K562 (cell line): ENCODE results near the gene SAMD11. TPM values are rescaled to one million over a fixed set of nuclear protein-coding genes. Genes with fewer than 3 reads are reported as not detected.

Experiments used
- ARID1B ChIP-seq: fragments of 450-650 bp; IDR thresholded peaks from 2 replicates; pipeline ENCODE4 v1.6.1; 2016; ENCODE audit warnings: antibody characterized with exemption, mild to moderate bottlenecking, inconsistent platforms
- FUS ChIP-seq: fragments of 200-400 bp; formaldehyde crosslinking; optimal IDR thresholded peaks from 2 replicates; pipeline ENCODE3; 2017; ENCODE audit warnings: low read depth, low read length
- GTF2E2 ChIP-seq: fragments of 200-800 bp; sonication (Bioruptor generic); IDR thresholded peaks from 2 replicates; pipeline ENCODE4 v1.6.1; 2016; ENCODE audit warnings: missing genetic modification characterization, missing compliant biosample characterization
- HDAC3 ChIP-seq: fragments of 450-650 bp; IDR thresholded peaks from 2 replicates; pipeline ENCODE4 v1.6.1; 2018; ENCODE audit warnings: borderline replicate concordance, mild to moderate bottlenecking, moderate library complexity; ENCODE audit not compliant: partially characterized antibody
- KHSRP ChIP-seq: fragments of 450-650 bp; IDR thresholded peaks from 2 replicates; pipeline ENCODE4 v1.6.1; 2017
- KLF10 ChIP-seq: fragments of 250-450 bp; sonication (Bioruptor Pico); IDR thresholded peaks from 2 replicates; pipeline ENCODE4 v1.6.1; 2021; ENCODE audit warnings: matching md5 sums
- MCM5 ChIP-seq: fragments of 450-650 bp; IDR thresholded peaks from 2 replicates; pipeline ENCODE4 v1.6.1; 2016; ENCODE audit warnings: low read depth
- MTA1 ChIP-seq: fragments of 450-650 bp; IDR thresholded peaks from 2 replicates; pipeline ENCODE4 v1.6.1; 2017; ENCODE audit warnings: borderline replicate concordance
- MTA2 ChIP-seq: fragments of 450-650 bp; IDR thresholded peaks from 2 replicates; pipeline ENCODE4 v1.6.1; 2016; ENCODE audit warnings: low read depth
- SREBF2 ChIP-seq: sonication (generic); formaldehyde crosslinking; IDR thresholded peaks from 2 replicates; pipeline ENCODE4 v1.4.0; 2020; ENCODE audit warnings: mild to moderate bottlenecking, missing genetic modification reagents
- TOE1 ChIP-seq, 2 experiments: fragments of 450-650 bp in 1 of 2; sonication (generic) in 1 of 2; formaldehyde crosslinking in 1 of 2; IDR thresholded peaks; 2 replicates each; pipeline versions ENCODE4 v1.7.1 to v1.8.0; 2016 to 2022; ENCODE audit warnings: borderline replicate concordance in 2 of 2, mild to moderate bottlenecking in 2 of 2, antibody characterized with exemption in 1 of 2, inconsistent platforms in 1 of 2, low read depth in 1 of 2, missing genetic modification reagents in 1 of 2, moderate library complexity in 1 of 2
- ZBTB1 ChIP-seq: sonication (generic); formaldehyde crosslinking; IDR thresholded peaks from 2 replicates; pipeline ENCODE4 v1.8.1; 2023; ENCODE audit warnings: missing genetic modification reagents, low read depth, mild to moderate bottlenecking, borderline replicate concordance
- ZFX ChIP-seq: sonication (generic); formaldehyde crosslinking; IDR thresholded peaks from 2 replicates; pipeline ENCODE4 v1.8.0; 2022; ENCODE audit warnings: mild to moderate bottlenecking, missing genetic modification reagents, moderate library complexity
- ZNF224 ChIP-seq: sonication (generic); formaldehyde crosslinking; IDR thresholded peaks from 2 replicates; pipeline ENCODE4 v1.8.0; 2022; ENCODE audit warnings: mild to moderate bottlenecking, missing genetic modification reagents
- ZNF3 ChIP-seq: fragments of 250-450 bp; sonication (Bioruptor Pico); IDR thresholded peaks from 2 replicates; pipeline ENCODE4 v1.5.0; 2021; ENCODE audit warnings: mild to moderate bottlenecking, moderate library complexity
- polyA plus RNA-seq, 8 experiments: library from polyadenylated mRNA; depleted of rRNA in 4 of 8; stranded (reverse) in 5 of 8; unstranded in 3 of 8; fragments of >200 nt; fragmentation: Nextera tagmentation in 2 of 8; fragmentation: Illumina TruSeq in 1 of 8; extraction: Ambion mirVana in 2 of 8; extraction: Trizol in 1 of 8; gene quantifications; 2 replicates each; pipeline versions ENCODE4 v1.2.1 to v1.2.3, GENCODE V29; 2011 to 2014; ENCODE audit warnings: inconsistent platforms in 1 of 8, missing spikeins in 1 of 8
- total RNA-seq, 7 experiments: library from RNA; depleted of rRNA in 6 of 7; stranded (reverse); fragments of >200 nt in 6 of 7; fragmentation: Illumina TruSeq in 2 of 7; extraction: Trizol in 2 of 7; gene quantifications; 2 replicates each; pipeline versions ENCODE4 v1.2.1 to v1.2.3, GENCODE V29; 2011 to 2021; ENCODE audit warnings: low replicate concordance in 1 of 7
- TF ChIP-seq, protein P1 (sequence below): fragments of 250-450 bp; sonication (Bioruptor Pico); IDR thresholded peaks from 2 replicates; pipeline ENCODE4 v1.4.0; 2020; ENCODE audit warnings: mild to moderate bottlenecking
- TF ChIP-seq, protein P2 (sequence below), 3 experiments: fragments of 200-800 bp in 1 of 3; fragments of 250-450 bp in 1 of 3; fragments of 450-650 bp in 1 of 3; sonication (Bioruptor Pico) in 1 of 3; sonication (Bioruptor generic) in 1 of 3; formaldehyde crosslinking in 1 of 3; IDR thresholded peaks; 2 replicates each; pipeline versions ENCODE4 v1.6.1 to v1.8.0; 2016 to 2022; ENCODE audit warnings: mild to moderate bottlenecking in 2 of 3, missing genetic modification characterization in 2 of 3, missing compliant biosample characterization in 1 of 3, moderate library complexity in 1 of 3
- TF ChIP-seq, protein P3 (sequence below): fragments of 250-450 bp; sonication (Bioruptor Pico); IDR thresholded peaks from 2 replicates; pipeline ENCODE4 v1.5.0; 2020; ENCODE audit warnings: mild to moderate bottlenecking, borderline replicate concordance

Gene SAMD11
- total and polyA plus RNA-seq, 9 of the 15 experiments (the other 6 are each of a cell fraction or from before 2014, with no cell fraction given), result 0.07 to 0.82 (median 0.11) TPM; not detected in 2

DNA sequence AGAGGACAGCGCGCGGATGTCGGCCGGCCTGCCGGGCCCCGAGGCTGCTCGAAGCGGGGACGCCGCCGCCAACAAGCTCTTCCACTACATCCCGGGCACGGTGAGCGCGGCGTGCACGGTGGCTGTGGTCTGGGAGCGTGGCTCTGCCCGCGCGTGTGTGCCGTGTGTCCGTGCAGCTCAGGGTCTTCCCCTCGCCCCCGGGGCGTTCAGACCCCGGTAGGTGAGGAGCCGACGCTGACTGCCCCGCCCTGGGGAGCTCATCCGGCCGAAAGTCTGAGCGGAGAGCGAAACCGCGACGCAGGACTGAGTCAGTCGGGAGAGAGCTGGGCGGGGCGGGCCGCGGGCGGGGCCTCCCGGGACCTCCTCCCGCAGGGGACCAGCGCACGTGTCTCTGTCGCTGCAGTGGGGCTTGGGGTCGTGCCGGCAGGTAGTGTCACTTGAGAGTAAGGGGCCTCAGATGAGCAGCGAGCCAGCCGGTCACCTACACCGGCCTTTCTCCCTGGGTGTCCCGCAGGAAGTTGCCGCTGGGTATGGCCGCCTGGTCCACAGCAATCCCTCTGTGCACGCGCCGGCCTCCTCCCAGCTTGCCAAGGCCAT, 43.1 kb downstream of the SAMD11 start (continued):
- TF ChIP-seq ZNF3 (CRISPR knock-in tag) (no peak), MTA1 (no peak), ZBTB1 (no peak), GTF2E2 (tag) (no peak), TOE1 (IDR thresholded peaks at IDR 0.05; ENCODE audit: borderline replicate concordance) (no peak), TOE1 (CRISPR knock-in tag; IDR thresholded peaks at IDR 0.05; ENCODE audit: borderline replicate concordance, low read depth) (no peak), KLF10 (CRISPR knock-in tag) (no peak), SREBF2 (CRISPR knock-in tag) (no peak), ARID1B (peak; percentile 15), MTA2 (no peak), ZFX (peak; percentile 85), ZNF224 (CRISPR knock-in tag) (no peak), MCM5 (no peak), FUS (no peak), KHSRP (no peak), HDAC3 (no peak)
- TF ChIP-seq, protein P1, sequence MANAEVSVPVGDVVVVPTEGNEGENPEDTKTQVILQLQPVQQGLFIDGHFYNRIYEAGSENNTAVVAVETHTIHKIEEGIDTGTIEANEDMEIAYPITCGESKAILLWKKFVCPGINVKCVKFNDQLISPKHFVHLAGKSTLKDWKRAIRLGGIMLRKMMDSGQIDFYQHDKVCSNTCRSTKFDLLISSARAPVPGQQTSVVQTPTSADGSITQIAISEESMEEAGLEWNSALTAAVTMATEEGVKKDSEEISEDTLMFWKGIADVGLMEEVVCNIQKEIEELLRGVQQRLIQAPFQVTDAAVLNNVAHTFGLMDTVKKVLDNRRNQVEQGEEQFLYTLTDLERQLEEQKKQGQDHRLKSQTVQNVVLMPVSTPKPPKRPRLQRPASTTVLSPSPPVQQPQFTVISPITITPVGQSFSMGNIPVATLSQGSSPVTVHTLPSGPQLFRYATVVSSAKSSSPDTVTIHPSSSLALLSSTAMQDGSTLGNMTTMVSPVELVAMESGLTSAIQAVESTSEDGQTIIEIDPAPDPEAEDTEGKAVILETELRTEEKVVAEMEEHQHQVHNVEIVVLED (CRISPR knock-in tag), result no peak
- TF ChIP-seq, protein P2, sequence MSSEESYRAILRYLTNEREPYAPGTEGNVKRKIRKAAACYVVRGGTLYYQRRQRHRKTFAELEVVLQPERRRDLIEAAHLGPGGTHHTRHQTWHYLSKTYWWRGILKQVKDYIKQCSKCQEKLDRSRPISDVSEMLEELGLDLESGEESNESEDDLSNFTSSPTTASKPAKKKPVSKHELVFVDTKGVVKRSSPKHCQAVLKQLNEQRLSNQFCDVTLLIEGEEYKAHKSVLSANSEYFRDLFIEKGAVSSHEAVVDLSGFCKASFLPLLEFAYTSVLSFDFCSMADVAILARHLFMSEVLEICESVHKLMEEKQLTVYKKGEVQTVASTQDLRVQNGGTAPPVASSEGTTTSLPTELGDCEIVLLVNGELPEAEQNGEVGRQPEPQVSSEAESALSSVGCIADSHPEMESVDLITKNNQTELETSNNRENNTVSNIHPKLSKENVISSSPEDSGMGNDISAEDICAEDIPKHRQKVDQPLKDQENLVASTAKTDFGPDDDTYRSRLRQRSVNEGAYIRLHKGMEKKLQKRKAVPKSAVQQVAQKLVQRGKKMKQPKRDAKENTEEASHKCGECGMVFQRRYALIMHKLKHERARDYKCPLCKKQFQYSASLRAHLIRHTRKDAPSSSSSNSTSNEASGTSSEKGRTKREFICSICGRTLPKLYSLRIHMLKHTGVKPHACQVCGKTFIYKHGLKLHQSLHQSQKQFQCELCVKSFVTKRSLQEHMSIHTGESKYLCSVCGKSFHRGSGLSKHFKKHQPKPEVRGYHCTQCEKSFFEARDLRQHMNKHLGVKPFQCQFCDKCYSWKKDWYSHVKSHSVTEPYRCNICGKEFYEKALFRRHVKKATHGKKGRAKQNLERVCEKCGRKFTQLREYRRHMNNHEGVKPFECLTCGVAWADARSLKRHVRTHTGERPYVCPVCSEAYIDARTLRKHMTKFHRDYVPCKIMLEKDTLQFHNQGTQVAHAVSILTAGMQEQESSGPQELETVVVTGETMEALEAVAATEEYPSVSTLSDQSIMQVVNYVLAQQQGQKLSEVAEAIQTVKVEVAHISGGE (CRISPR knock-in tag; IDR thresholded peaks at IDR 0.05), result no peak
- TF ChIP-seq, protein P3, sequence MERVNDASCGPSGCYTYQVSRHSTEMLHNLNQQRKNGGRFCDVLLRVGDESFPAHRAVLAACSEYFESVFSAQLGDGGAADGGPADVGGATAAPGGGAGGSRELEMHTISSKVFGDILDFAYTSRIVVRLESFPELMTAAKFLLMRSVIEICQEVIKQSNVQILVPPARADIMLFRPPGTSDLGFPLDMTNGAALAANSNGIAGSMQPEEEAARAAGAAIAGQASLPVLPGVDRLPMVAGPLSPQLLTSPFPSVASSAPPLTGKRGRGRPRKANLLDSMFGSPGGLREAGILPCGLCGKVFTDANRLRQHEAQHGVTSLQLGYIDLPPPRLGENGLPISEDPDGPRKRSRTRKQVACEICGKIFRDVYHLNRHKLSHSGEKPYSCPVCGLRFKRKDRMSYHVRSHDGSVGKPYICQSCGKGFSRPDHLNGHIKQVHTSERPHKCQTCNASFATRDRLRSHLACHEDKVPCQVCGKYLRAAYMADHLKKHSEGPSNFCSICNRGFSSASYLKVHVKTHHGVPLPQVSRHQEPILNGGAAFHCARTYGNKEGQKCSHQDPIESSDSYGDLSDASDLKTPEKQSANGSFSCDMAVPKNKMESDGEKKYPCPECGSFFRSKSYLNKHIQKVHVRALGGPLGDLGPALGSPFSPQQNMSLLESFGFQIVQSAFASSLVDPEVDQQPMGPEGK (CRISPR knock-in tag), result no peak
